GM12873 (cell line): Measurements from ENCODE around the gene CTSL.
A peak's percentile ranks its signal among the peaks of the same experiment; 100 is the strongest.

Experiments used
- CTCF ChIP-seq: IDR thresholded peaks from 2 replicates; pipeline ENCODE4 v1.5.1; 2012; ENCODE audit warnings: low read depth, mild to moderate bottlenecking, moderate library complexity, low read length, control low read depth; ENCODE audit not compliant: insufficient read depth; ENCODE audit errors: missing control alignments

Gene CTSL

DNA sequence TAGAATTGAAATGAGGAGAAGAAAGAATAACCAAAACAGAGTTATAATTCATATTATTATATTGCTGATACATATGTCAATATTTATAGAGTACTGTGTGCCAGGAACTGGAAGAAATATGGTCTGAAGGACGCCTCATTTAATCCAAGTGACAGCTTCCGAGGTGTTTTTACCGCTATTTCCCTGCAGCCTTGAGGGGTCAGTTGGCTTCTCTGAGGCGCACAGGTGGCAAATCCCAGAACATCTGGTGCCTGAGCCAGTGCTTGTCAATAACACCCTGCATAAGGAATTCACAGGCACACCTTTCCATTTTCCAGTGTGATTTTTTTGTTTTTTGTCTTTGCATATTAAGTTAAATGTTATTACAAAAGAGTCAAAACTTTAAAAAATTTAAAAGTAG, 43.3 kb upstream of the CTSL start:
- no peak for TF ChIP-seq CTCF

- TF ChIP-seq CTCF = no peak
These were observed 41.9 kb upstream of the CTSL start for GRCh38 chr9:87683751-87684626.

DNA sequence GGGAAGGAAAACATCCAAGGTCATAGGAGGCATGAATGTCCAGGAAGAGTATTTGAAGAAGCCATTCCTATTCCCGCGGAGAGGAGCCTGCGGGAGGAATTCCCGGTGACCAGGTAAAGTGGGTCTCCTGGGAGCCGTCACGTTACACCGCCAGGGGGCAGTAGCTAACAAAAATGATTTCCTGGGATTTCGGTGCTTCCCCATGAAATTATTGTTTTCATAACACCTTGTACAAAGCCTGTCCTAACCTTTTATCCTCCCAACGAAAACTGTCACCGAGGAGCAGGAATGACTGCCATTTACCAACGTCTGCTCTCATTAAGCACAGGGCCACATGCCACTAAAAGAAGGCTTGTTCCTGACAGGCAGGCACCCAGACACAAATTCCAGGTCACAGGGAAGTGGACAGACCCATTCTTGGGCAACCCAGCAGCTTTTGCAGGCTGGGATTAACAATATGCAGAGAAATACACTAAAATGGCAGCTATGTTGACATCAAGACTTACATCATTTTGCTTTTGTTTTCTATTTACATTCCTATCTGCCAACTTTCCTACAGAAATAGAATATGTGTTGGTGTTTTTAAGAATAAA, 41.2 kb upstream of the CTSL start:
- TF ChIP-seq CTCF = peak; percentile 31

DNA sequence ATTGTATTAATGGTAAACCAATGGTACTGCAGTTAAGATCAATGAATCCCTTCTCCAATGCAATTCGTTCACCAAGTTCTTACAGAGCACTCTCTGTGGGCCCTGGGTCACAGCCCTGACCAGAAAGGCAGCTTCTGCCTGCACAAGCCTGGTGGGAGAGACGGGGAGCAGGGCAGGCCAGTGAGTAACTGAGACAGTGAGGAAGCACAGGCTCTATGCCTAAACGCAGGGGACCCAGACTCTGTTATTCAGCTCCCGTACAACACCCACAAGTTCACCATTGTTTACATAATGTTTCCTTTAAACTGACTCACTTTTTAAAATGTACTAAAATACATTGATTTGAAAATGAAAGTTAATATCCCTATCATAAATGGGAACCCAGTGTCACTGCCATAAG, 40.5 kb upstream of the CTSL start:
- no peak for TF ChIP-seq CTCF

- no peak for TF ChIP-seq CTCF
These were observed 39.9 kb upstream of the CTSL start for GRCh38 chr9:87685871-87686519.

DNA sequence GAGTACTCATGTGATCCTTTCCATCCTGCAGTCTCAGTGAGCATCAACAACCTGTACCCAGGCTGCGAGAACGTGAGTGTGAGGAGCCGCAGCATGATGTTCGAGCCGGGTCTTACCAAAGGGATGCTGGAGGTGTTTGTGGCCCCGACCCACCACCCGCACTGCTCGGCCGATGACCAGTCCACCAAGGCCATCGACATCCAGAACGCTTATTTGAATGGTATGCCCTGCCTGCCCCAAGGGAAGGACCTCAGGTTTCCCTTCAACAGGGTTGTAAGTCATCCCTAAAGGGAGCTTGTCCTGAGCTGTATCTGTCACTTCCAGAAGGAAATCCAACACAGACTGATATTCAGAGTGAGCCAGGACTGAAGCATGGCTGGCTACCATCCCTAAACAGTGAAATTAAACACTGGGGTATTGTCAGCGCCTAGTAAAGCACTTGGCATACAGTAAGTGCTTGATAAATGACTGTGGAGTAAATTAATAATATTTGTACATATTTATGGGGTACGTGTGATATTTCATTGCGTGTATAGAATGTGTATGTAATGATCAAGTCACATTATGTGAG, 39.3 kb upstream of the CTSL start:
- TF ChIP-seq CTCF = no peak

DNA sequence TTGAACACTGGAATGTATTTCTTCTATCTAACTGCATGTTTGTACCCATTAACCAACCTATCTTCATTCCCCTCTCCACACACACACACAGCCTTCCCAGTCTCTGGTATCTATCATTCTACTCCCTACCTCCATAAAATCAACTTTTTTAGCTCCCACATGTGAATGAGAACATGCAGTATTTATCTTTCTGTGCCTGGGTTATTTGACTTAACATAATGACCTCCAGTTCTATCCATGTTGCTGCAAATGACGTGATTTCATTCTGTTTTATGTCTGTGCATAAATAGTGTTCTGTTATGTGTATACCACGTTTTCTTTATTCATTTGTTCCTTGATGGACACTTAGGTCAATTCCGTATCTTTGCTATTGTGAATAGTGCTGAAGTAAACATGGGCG, 38.7 kb upstream of the CTSL start:
- no peak for TF ChIP-seq CTCF
